Panc1 (cell line): ENCODE measurements around the gene STKLD1.

ENCODE experiments used
- POLR2AphosphoS5 ChIP-seq: IDR thresholded peaks from 2 replicates; pipeline ENCODE4 v1.6.1; 2012; ENCODE audit warnings: mild to moderate bottlenecking, low read depth, low read length, moderate library complexity
- REST ChIP-seq, 2 experiments: IDR thresholded peaks; 2 replicates each; pipeline ENCODE4 v1.6.1; 2011 to 2012; ENCODE audit warnings: low read depth in 2 of 2, control low read depth in 1 of 2, low read length in 1 of 2, mild to moderate bottlenecking in 1 of 2, moderate library complexity in 1 of 2; ENCODE audit not compliant: insufficient read depth in 1 of 2
- SIN3A ChIP-seq: IDR thresholded peaks from 2 replicates; pipeline ENCODE4 v1.6.1; 2012; ENCODE audit warnings: low read depth, mild to moderate bottlenecking, low read length, moderate library complexity, borderline replicate concordance; ENCODE audit not compliant: insufficient read depth
- TCF7L2 ChIP-seq: IDR thresholded peaks from 2 replicates; pipeline ENCODE4 v1.6.1; 2011; ENCODE audit warnings: mild to moderate bottlenecking, low read depth, low read length, inconsistent platforms
- TF ChIP-seq, protein P1 (sequence below): fragments of 450-650 bp; IDR thresholded peaks from 2 replicates; pipeline ENCODE4 v1.5.1; 2017; ENCODE audit warnings: mild to moderate bottlenecking

DNA sequence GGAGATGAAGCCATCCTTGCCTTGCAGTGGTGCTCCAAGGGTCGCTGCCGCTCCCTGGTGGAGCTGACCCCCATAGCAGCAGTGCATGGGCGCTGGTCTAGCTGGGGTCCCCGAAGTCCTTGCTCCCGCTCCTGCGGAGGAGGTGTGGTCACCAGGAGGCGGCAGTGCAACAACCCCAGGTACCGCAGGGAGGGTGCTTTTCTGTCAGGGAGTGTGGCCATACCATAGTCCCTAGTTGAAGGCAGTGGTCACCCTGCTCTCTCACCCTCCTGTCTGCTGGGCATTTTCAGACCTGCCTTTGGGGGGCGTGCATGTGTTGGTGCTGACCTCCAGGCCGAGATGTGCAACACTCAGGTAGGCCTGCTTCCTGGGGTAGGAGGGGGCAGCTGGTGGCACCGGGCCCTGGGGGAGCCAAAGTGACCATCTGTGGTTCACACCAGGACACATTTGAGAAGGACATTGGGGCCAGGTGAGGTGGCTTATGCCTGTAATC is 57.2 kb downstream of the STKLD1 start:
- TF ChIP-seq, protein P1, sequence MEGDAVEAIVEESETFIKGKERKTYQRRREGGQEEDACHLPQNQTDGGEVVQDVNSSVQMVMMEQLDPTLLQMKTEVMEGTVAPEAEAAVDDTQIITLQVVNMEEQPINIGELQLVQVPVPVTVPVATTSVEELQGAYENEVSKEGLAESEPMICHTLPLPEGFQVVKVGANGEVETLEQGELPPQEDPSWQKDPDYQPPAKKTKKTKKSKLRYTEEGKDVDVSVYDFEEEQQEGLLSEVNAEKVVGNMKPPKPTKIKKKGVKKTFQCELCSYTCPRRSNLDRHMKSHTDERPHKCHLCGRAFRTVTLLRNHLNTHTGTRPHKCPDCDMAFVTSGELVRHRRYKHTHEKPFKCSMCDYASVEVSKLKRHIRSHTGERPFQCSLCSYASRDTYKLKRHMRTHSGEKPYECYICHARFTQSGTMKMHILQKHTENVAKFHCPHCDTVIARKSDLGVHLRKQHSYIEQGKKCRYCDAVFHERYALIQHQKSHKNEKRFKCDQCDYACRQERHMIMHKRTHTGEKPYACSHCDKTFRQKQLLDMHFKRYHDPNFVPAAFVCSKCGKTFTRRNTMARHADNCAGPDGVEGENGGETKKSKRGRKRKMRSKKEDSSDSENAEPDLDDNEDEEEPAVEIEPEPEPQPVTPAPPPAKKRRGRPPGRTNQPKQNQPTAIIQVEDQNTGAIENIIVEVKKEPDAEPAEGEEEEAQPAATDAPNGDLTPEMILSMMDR, result no peak
- TF ChIP-seq TCF7L2 (no peak), SIN3A (no peak), REST (IDR thresholded peaks at IDR 0.05; ENCODE audit: insufficient read depth in 1 of 2, low read depth in 2 of 2, low read length in 1 of 2) (no peak), POLR2AphosphoS5 (no peak)
